Measurements from ENCODE around the gene CFAP119.

The CFAP119 gene

DNA sequence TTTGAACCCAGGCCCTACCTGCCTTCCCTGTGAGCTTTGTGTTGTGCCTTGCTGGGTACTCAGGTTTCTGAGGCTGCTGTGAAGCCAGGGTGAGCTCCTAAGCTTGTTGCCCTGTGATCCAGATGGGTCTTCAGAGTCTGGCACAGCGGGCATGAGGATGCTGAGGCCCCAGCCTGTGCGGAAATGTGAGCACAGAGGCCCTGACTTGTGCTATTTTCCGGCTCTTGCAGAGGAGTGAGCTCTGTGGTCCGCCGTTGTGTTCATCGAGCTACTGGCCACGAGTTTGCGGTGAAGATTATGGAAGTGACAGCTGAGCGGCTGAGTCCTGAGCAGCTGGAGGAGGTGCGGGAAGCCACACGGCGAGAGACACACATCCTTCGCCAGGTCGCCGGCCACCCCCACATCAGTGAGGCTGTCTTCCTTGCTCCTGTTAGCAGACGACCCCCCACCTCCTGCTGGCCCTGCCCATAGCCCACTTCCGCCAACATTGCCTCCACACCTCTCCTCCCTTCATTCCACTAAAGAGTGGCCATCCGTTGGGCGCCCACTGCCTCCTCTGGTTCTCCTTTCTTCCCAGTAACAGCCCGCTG, 10.9 kb downstream of the CFAP119 start:
- H3K4me3 ChIP-seq (ENCODE audit: low read depth, low read length) = no peak overlapping the region
- TF ChIP-seq, protein P1, sequence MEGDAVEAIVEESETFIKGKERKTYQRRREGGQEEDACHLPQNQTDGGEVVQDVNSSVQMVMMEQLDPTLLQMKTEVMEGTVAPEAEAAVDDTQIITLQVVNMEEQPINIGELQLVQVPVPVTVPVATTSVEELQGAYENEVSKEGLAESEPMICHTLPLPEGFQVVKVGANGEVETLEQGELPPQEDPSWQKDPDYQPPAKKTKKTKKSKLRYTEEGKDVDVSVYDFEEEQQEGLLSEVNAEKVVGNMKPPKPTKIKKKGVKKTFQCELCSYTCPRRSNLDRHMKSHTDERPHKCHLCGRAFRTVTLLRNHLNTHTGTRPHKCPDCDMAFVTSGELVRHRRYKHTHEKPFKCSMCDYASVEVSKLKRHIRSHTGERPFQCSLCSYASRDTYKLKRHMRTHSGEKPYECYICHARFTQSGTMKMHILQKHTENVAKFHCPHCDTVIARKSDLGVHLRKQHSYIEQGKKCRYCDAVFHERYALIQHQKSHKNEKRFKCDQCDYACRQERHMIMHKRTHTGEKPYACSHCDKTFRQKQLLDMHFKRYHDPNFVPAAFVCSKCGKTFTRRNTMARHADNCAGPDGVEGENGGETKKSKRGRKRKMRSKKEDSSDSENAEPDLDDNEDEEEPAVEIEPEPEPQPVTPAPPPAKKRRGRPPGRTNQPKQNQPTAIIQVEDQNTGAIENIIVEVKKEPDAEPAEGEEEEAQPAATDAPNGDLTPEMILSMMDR (IDR thresholded peaks at IDR 0.05; ENCODE audit: borderline replicate concordance, insufficient read depth, low read depth, low read length) = no peak

DNA sequence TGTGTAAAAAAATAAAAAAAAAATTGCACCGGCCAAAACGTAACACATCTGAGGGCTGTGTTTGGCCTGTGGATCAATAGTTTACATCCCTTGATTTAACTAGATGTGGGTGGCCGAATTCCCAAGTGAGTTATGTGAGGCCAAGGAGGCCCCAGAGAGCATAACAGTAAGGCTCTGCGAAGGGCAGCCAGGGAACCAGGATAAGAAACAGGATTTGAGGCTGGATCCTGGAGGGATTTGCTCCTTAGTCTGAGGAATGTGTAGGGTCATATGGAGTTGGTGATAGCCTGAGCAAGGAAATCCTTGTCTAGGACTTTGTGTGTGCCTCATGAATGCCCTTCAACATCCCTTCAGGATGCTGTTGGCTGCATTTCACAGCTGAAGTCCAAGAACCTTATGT, 11.7 kb downstream of the CFAP119 start:
- TF ChIP-seq, protein P1 (IDR thresholded peaks at IDR 0.05; ENCODE audit: borderline replicate concordance, insufficient read depth, low read depth, low read length) = no peak
- H3K4me3 ChIP-seq (ENCODE audit: low read depth, low read length) = no peak overlapping the region

DNA sequence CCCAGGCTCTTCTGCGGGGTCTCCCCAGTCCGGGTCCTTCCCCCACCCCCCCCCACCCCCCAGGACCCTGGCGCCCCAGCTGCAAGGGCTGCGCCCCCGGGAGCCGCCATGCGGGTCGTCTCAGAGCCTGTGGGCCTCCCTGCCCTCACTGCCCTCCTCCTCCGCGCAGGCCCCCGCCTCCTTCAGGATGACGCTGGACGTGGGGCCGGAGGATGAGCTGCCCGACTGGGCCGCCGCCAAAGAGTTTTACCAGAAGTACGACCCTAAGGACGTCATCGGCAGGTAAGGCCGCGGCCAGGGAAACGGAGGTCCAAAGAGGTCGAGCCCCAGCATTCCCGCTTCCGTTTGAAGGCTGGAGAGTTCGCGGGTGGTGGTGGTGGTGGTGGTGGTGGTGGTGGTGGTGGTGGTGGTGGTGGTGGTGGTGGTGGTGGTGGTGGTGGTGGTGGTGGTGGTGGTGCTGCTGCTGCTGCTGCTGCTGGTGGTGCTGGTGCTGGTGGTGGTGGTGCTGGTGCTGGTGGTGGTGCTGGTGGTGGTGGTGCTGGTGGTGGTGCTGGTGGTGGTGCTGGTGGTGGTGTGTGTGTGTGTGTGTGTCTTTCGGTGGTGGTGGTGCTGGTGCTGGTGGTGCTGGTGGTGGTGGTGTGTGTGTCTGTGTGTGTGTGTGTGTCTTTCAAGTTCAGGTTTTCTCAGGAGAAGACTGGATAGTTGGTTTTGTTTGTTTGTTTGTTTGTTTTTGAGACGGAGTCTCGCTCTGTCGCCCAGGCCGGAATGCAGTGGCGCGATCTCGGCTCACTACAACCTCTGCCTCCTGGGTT, 13.0 kb downstream of the CFAP119 start:
- peak overlapping the region; percentile 76 for H3K4me3 ChIP-seq (ENCODE audit: low read depth, low read length)
- TF ChIP-seq, protein P1 (IDR thresholded peaks at IDR 0.05; ENCODE audit: borderline replicate concordance, insufficient read depth, low read depth, low read length) = no peak

DNA sequence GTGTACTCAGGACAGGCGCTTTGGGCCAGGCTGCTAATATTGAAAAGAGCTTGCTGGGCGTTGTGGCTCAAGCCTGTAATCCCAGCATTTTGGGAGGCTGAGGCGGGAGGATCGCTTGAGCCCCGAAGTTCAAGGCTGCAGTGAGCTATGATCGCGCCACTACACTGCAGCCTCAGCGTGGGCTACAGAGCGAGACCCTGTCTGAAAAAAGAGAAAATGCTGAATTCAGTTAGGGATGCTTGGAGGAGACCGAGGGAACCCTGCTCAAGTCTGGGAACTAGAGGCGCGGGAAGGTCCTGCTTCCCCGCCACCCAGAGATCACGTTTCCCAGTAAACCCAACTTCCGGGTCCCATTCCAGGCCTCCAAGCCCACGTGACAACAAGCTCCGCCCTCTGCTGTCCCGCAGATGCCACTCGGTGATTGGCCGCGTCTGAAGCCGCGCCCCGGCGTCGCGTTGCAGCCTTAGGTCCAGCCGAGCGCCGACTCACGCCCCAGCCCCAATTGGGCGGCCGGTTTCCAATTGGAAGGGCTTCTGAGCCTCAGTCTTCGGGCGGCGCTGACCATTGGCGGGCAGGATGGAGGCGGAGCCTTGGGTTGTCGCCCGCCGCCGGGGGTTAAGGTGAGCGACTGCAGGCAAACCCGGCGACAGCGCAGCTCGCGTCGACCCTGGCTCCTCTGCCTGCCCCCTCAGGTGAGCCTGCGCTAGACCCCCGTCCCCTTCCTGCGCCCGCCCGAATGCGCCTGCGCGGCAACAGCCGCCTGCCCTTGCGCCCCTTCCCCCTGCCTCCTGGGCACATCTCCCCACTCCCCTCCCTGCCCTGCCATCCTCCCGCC, 13.8 kb downstream of the CFAP119 start, which contains the start of gene PHKG2:
TSS of gene PHKG2 (plus strand) at position 627 of the 835 bp plus-strand sequence. CDS start 396 bp downstream, outside the sequence.
- TF ChIP-seq, protein P1 (IDR thresholded peaks at IDR 0.05; ENCODE audit: borderline replicate concordance, insufficient read depth, low read depth, low read length) = no peak
- peak within 1 kb of the TSS; percentile 76 for H3K4me3 ChIP-seq (ENCODE audit: low read depth, low read length)

DNA sequence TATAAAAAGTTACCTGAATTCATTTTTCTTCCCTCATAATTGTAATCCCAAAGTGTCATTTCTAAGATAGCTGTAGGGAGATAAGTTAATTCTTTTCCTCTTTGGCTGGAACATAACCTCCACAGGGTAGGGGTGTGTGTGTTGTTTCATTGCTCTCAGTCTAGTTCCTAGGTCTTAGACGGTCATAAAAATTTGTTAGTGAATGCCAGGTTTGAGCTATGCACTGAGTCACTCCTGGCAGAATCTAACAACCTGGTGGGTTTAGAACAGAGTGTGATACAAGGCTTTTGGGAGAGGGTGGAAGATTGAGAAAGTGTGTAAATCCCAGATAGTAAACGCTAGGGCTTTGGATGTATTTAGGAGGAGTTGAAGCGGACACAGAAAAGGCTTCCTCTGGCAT, 14.5 kb downstream of the CFAP119 start:
- H3K4me3 ChIP-seq (ENCODE audit: low read depth, low read length) = no peak overlapping the region
- TF ChIP-seq, protein P1 (IDR thresholded peaks at IDR 0.05; ENCODE audit: borderline replicate concordance, insufficient read depth, low read depth, low read length) = no peak

DNA sequence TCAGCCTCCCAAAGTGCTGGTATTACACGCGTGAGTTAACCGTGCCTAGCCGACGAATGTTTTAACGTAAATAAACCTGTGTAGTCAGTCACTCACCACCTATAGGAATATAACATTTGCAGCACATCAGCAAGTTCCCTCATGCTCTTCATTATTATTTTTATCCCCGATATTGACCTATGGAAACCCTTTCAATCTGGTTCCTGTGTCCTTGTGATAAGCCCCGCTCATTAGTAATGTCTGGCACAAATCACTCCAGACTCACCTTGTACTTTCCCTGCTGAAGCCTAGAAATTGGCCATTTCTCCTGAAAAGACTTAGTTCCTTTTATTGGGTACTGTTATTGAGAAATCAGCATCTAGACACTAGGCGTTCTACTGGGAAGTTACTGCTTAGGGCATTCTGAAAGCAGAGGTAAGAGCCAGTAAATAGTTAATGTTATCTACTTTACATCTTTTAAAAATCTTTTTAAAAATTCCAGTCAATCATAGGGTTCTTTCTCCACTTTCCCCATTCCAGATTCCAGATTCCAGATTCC, 15.2 kb downstream of the CFAP119 start:
- no peak overlapping the region for H3K4me3 ChIP-seq (ENCODE audit: low read depth, low read length)
- TF ChIP-seq, protein P1 (IDR thresholded peaks at IDR 0.05; ENCODE audit: borderline replicate concordance, insufficient read depth, low read depth, low read length) = no peak

Data from GM12875 (cell line).